OCI-LY1 (cell line): ENCODE measurements around the gene CCDC196.

ENCODE experiments used
- CTCF ChIP-seq: fragments of 200-600 bp; sonication (generic), shearing (Covaris generic); IDR thresholded peaks from 2 replicates; pipeline ENCODE4 v1.5.1; 2017; ENCODE audit warnings: mild to moderate bottlenecking, antibody characterized with exemption, low read length, moderate library complexity, mixed read lengths
- EZH2 ChIP-seq: fragments of 200-600 bp; sonication (generic), shearing (Covaris generic); IDR thresholded peaks from 2 replicates; pipeline ENCODE4 v1.8.0; 2017; ENCODE audit warnings: borderline replicate concordance, mixed run types, mild to moderate bottlenecking, antibody characterized with exemption, low read length, moderate library complexity, mixed read lengths

- no peak for TF ChIP-seq CTCF
- no peak for TF ChIP-seq EZH2
These were observed 32.7 kb upstream of the CCDC196 start for GRCh38 chr14:66453469-66453868.
